Keratinocyte (primary cell): Measurements from ENCODE around the gene TMEM144. TPM values are rescaled to one million over a fixed set of nuclear protein-coding genes. Genes with fewer than 3 reads are reported as not detected.

Experiments
- DNase-seq: peaks from one replicate; pipeline ENCODE4 v3.0.0-alpha.2; 2011; ENCODE audit warnings: low read depth, missing footprints, low spot score
- FAIRE-seq: peaks from 2 replicates; lab custom pipeline; 2011; peaks lifted over from hg19 to GRCh38; lab: Jason Lieb, UNC
- H2AFZ ChIP-seq: 2 replicates; pipeline ENCODE4 v1.6.0; 2012; ENCODE audit warnings: low read length, control low read depth, inconsistent platforms; ENCODE audit not compliant: control insufficient read depth
- H3K27ac ChIP-seq: 2 replicates; pipeline ENCODE4 v1.5.1; 2011; ENCODE audit warnings: low read length; ENCODE audit not compliant: control insufficient read depth, insufficient read depth
- H3K27me3 ChIP-seq: 3 replicates; pipeline ENCODE4 v1.6.0; 2011; ENCODE audit warnings: low read length; ENCODE audit not compliant: control insufficient read depth, insufficient read depth; ENCODE audit errors: extremely low read depth
- H3K36me3 ChIP-seq, 2 experiments: 2 replicates in 1 of 2; 3 replicates in 1 of 2; pipeline ENCODE4 v1.5.1; 2011; ENCODE audit warnings: low read length in 2 of 2, mild to moderate bottlenecking in 1 of 2; ENCODE audit not compliant: control insufficient read depth in 2 of 2, insufficient read depth in 2 of 2; ENCODE audit errors: extremely low read depth in 1 of 2
- H3K4me1 ChIP-seq: 3 replicates; pipeline ENCODE4 v1.5.1; 2011; ENCODE audit warnings: low read length; ENCODE audit not compliant: control insufficient read depth, insufficient read depth; ENCODE audit errors: extremely low read depth
- H3K4me2 ChIP-seq: 3 replicates; pipeline ENCODE4 v1.6.0; 2011; ENCODE audit warnings: low read depth, low read length; ENCODE audit not compliant: control insufficient read depth, insufficient read depth; ENCODE audit errors: extremely low read depth
- H3K4me3 ChIP-seq, 3 experiments: fragments of 200-600 bp in 1 of 3; sonication (generic) in 1 of 3; 2 replicates in 2 of 3; 3 replicates in 1 of 3; pipeline ENCODE4 v1.5.1; 2011 to 2016; ENCODE audit warnings: low read length in 3 of 3, mild to moderate bottlenecking in 3 of 3, control low read depth in 2 of 3, inconsistent platforms in 1 of 3, low read depth in 1 of 3, mixed read lengths in 1 of 3, mixed run types in 1 of 3, moderate library complexity in 1 of 3; ENCODE audit not compliant: control insufficient read depth in 2 of 3, insufficient read depth in 2 of 3; ENCODE audit errors: extremely low read depth in 1 of 3
- H3K79me2 ChIP-seq: 2 replicates; pipeline ENCODE4 v1.6.0; 2012; ENCODE audit warnings: low read length; ENCODE audit not compliant: control insufficient read depth, insufficient read depth
- H3K9ac ChIP-seq: 3 replicates; pipeline ENCODE4 v1.6.0; 2011; ENCODE audit warnings: low read length; ENCODE audit not compliant: control insufficient read depth, insufficient read depth; ENCODE audit errors: extremely low read depth
- H3K9me1 ChIP-seq: 3 replicates; pipeline ENCODE4 v1.6.0; 2011; ENCODE audit warnings: low read length; ENCODE audit not compliant: control insufficient read depth, insufficient read depth; ENCODE audit errors: extremely low read depth
- H3K9me3 ChIP-seq: 2 replicates; pipeline ENCODE4 v1.5.1; 2012; ENCODE audit warnings: low read depth, low read length; ENCODE audit not compliant: control insufficient read depth
- H4K20me1 ChIP-seq: 3 replicates; pipeline ENCODE4 v1.6.0; 2011; ENCODE audit warnings: low read length; ENCODE audit not compliant: control insufficient read depth, insufficient read depth; ENCODE audit errors: extremely low read depth
- CTCF ChIP-seq, 3 experiments: IDR thresholded peaks in 1 of 3; conservative IDR thresholded peaks in 1 of 3; optimal IDR thresholded peaks in 1 of 3; 2 replicates in 2 of 3; 3 replicates in 1 of 3; pipeline versions ENCODE3 to v1.5.1; 2011; ENCODE audit warnings: low read length in 3 of 3, mild to moderate bottlenecking in 3 of 3, moderate library complexity in 2 of 3, control low read depth in 1 of 3, inconsistent platforms in 1 of 3; ENCODE audit not compliant: insufficient read depth in 2 of 3; ENCODE audit errors: extremely low read depth in 1 of 3
- EZH2 ChIP-seq: IDR thresholded peaks from one replicate; pipeline ENCODE4 v1.6.1; 2012; ENCODE audit warnings: inconsistent platforms, mild to moderate bottlenecking, low read length, moderate library complexity
- dilution Hi-C: fragments of 300-500 bp; cut with MboI; formaldehyde crosslinking; loops from one replicate; pipeline ENCODE4 v1.7.0; 2020; ENCODE audit warnings: low sequenced_read_pairs; ENCODE audit not compliant: extremely low pct_ligation_motif_present
- polyA plus RNA-seq, 5 experiments: library from polyadenylated mRNA; depleted of rRNA in 3 of 5; stranded (reverse) in 3 of 5; stranded (forward) in 1 of 5; unstranded in 1 of 5; fragments of >200 nt; gene quantifications; 1 replicate in 1 of 5; 2 replicates in 3 of 5; 3 replicates in 1 of 5; pipeline versions ENCODE4 v1.2.1 to v1.2.3, GENCODE V29; 2011 to 2012; ENCODE audit warnings: missing spikeins in 2 of 5, low read depth in 1 of 5, low replicate concordance in 1 of 5

TMEM144 gene
- polyA plus RNA-seq, 1 donor (not counting 4 experiments of a cell fraction or from before 2014, with no cell fraction given): 3.3 TPM

DNA sequence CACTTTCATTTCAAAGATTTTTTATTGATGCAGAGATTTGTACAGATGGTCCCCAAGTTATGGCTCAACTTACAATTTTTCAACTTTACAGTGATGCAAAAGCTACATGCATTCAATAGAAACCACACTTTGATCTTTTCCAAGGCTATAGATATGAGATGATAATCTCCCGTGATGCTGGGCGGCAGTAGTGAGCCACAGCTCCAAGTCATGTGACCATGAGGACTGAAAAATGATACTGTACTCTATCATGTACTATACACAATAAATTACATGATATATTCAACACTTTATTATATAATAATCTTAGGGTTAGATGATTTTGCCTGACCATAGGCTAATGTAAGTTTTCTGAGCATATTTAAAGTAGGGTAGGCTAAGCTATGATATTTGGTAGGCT lies 23.5 kb upstream of the TMEM144 start:
- no peak overlapping the region for H3K27ac ChIP-seq

DNA sequence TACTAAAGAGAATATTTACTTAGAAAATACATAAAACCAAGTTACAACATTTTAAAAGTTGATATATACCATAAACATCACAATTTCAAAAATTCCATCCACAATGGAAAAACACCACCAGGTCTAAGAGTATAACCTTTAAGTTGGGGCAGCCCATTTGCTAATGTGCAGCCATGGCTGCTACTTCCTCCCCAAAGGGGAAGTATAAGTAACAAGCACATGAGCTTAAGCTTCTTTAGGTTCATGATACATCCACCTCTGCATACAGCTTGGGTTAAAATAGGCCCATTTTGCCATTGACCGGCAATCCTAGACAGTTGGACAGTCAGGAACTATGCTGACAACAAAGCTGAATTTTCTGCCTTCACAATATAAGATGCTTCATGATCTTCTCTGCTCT lies 20.9 kb upstream of the TMEM144 start:
- H3K4me3 ChIP-seq: no peak overlapping the region
- no peak overlapping the region for H3K4me2 ChIP-seq
- no peaks in the 10 kb centered on the region for H3K27me3 ChIP-seq
- H3K36me3 ChIP-seq: no peaks in the 10 kb centered on the region
- H2AFZ ChIP-seq: no peak overlapping the region
- H3K79me2 ChIP-seq: no peaks in the 10 kb centered on the region
- TF ChIP-seq CTCF (optimal IDR thresholded peaks at IDR 0.05 in 1 of 3, IDR thresholded peaks at IDR 0.05 in 1 of 3, conservative IDR thresholded peaks at IDR 0.05 in 1 of 3; ENCODE audit: extremely low read depth in 1 of 3, insufficient read depth in 2 of 3, low read length in 3 of 3) (no peak), EZH2 (no peak)
- no peak for FAIRE-seq
- H3K9me3 ChIP-seq: no peaks in the 10 kb centered on the region
- DNase-seq: no peak
- H3K4me1 ChIP-seq: no peaks in the 10 kb centered on the region
- H4K20me1 ChIP-seq: no peaks in the 10 kb centered on the region
- H3K27ac ChIP-seq: no peak overlapping the region
- dilution Hi-C loops: loop anchor here (25.0 kb wide), 1 partner anchor 177 kb away; no protein-coding TSS in a partner anchor
- H3K9me1 ChIP-seq: no peaks in the 10 kb centered on the region
- no peak overlapping the region for H3K9ac ChIP-seq

More for the DNA sequence above, 23.5 kb upstream of the TMEM144 start:
- no peak overlapping the region for H3K4me3 ChIP-seq
- no peaks in the 10 kb centered on the region for H3K79me2 ChIP-seq
- H2AFZ ChIP-seq: no peak overlapping the region
- dilution Hi-C loops: loop anchor here (25.0 kb wide), 1 partner anchor 175 kb away; no protein-coding TSS in a partner anchor
- no peaks in the 10 kb centered on the region for H3K27me3 ChIP-seq
- H3K4me1 ChIP-seq: no peaks in the 10 kb centered on the region
- DNase-seq (no peak), FAIRE-seq (no peak)
- no peaks in the 10 kb centered on the region for H3K36me3 ChIP-seq
- no peaks in the 10 kb centered on the region for H3K9me3 ChIP-seq
- no peaks in the 10 kb centered on the region for H4K20me1 ChIP-seq
- no peak for TF ChIP-seq CTCF (optimal IDR thresholded peaks at IDR 0.05 in 1 of 3, IDR thresholded peaks at IDR 0.05 in 1 of 3, conservative IDR thresholded peaks at IDR 0.05 in 1 of 3; ENCODE audit: extremely low read depth in 1 of 3, insufficient read depth in 2 of 3, low read length in 3 of 3)
- TF ChIP-seq EZH2: no peak
- H3K9me1 ChIP-seq: no peaks in the 10 kb centered on the region
- no peak overlapping the region for H3K9ac ChIP-seq
- H3K4me2 ChIP-seq: no peak overlapping the region
